HL-60/S4 (cell line): ENCODE results near the gene OR6K2.

ENCODE experiments used
- in situ Hi-C: fragments of 300-500 bp; cut with MboI; formaldehyde crosslinking; loops from 2 replicates; pipeline ENCODE4 v1.14.3; 2022; ENCODE audit warnings: low sequenced_read_pairs

Gene OR6K2

GRCh38 chr1:158686111-158687009 lies 14.1 kb downstream of the OR6K2 start, which contains the start of gene SPTA1:
SPTA1 (minus strand) TSS chr1:158686715; CDS start chr1:158686517, 198 bp downstream.
- in situ Hi-C loops: no loop called here

- in situ Hi-C loops: no loop called here
Observed at GRCh38 chr1:158685085-158685484, 15.4 kb downstream of the OR6K2 start.

GRCh38 chr1:158681606-158682005 lies 18.8 kb downstream of the OR6K2 start:
- in situ Hi-C loops: no loop called here

GRCh38 chr1:158679289-158679688 lies 21.2 kb downstream of the OR6K2 start:
- in situ Hi-C loops: no loop called here

- in situ Hi-C loops: no loop called here
Observed at GRCh38 chr1:158675563-158676323, 24.7 kb downstream of the OR6K2 start.

GRCh38 chr1:158674302-158674701 lies 26.1 kb downstream of the OR6K2 start:
- in situ Hi-C loops: no loop called here

GRCh38 chr1:158666037-158666436 lies 34.4 kb downstream of the OR6K2 start:
- in situ Hi-C loops: no loop called here

GRCh38 chr1:158654571-158654970 lies 45.9 kb downstream of the OR6K2 start:
- in situ Hi-C loops: no loop called here

- in situ Hi-C loops: no loop called here
Observed at GRCh38 chr1:158654086-158654485, 46.4 kb downstream of the OR6K2 start.

- in situ Hi-C loops: no loop called here
Observed at GRCh38 chr1:158652721-158653334, 47.6 kb downstream of the OR6K2 start.
